ENCODE measurements around the gene ATP2B2. TPM values are rescaled to one million over a fixed set of nuclear protein-coding genes. Genes with fewer than 3 reads are reported as not detected.

ATP2B2 gene
- total RNA-seq, 4 donors from 2014 or later = not detected

DNA sequence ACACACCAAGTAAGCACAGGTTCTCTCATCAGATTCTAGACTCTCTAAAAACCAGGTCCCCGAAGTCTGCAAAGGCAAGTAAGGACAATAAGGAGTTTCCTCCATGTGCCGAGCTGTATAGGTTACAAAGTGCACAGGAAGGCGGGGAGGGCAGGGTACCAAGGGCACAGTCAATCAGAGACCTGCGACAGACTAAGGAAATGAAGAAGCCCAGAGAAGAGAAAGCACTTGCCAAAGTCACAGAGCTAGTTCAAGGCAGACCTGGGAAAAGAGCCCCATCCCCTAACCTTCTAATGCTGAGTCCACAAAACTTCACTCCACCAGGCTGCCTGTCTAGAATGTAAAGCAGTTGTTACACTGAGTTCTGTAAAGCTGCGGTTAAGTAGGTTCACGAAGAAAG, 186.1 kb downstream of the ATP2B2 start:
- intact Hi-C loops (cut with DNase I; ENCODE audit: low total_unique reads) = no loop called here
- Histone ChIP-seq H3K27ac (peak overlapping the region in 2 of 4 donors; percentile 32 to 39), H3K36me3 (peaks cover 0 to 39% (median 13%) of the 10 kb centered on the region in 4 donors), H3K4me3 (peak overlapping the region in 1 of 4 donors; percentile 91), H3K27me3 (no peaks in the 10 kb centered on the region), H3K9me3 (no peaks in the 10 kb centered on the region), H3K4me1 (peaks cover 0 to 32% (median 15%) of the 10 kb centered on the region in 4 donors)
- 46 to 70% methylated on average over 3 to 6 of the region's 6 CpGs for WGBS, 2 donors (ENCODE audit: low coverage in 1 of 2)
- in situ Hi-C loops (cut with MboI; ENCODE audit: low pct_ligation_motif_present in 1 of 4, low pct_unique_long_range_greater_than_20kb in 1 of 4, low sequenced_read_pairs in 3 of 4) = no loop called here
- peak; percentile 25 for DNase-seq
- peak in 2 of 3 donors; percentile 19 to 30 for TF ChIP-seq POLR2AphosphoS5 (IDR thresholded peaks at IDR 0.05)
- no peak for TF ChIP-seq EP300 (IDR thresholded peaks at IDR 0.05; ENCODE audit: low read depth)
- TF ChIP-seq, protein P1, sequence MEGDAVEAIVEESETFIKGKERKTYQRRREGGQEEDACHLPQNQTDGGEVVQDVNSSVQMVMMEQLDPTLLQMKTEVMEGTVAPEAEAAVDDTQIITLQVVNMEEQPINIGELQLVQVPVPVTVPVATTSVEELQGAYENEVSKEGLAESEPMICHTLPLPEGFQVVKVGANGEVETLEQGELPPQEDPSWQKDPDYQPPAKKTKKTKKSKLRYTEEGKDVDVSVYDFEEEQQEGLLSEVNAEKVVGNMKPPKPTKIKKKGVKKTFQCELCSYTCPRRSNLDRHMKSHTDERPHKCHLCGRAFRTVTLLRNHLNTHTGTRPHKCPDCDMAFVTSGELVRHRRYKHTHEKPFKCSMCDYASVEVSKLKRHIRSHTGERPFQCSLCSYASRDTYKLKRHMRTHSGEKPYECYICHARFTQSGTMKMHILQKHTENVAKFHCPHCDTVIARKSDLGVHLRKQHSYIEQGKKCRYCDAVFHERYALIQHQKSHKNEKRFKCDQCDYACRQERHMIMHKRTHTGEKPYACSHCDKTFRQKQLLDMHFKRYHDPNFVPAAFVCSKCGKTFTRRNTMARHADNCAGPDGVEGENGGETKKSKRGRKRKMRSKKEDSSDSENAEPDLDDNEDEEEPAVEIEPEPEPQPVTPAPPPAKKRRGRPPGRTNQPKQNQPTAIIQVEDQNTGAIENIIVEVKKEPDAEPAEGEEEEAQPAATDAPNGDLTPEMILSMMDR (IDR thresholded peaks at IDR 0.05) = no peak
- TF ChIP-seq POLR2A (IDR thresholded peaks at IDR 0.05) = peak; percentile 53

DNA sequence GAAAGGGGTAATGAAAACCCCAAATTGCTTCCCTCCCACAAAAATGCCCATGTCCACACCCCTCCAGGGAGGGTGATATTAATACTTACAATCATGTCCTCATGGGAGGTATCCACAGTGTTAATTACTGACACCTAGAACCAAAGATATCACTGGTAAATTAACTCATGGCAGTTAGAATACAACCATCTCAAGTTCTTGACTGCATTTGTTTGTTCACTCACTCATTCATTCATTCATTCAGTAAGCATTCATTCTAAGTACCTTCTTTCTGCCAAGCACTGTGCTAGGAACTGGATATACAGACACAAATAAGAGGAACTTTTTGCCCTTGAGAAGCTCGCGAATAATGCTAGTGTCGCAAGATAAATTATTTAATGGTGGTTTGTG, 187.4 kb downstream of the ATP2B2 start:
- 87 to 91% methylated on average over 3 of the region's 3 CpGs for WGBS, 2 donors (ENCODE audit: low coverage in 1 of 2)
- peaks cover 0 to 32% (median 15%) of the 10 kb centered on the region in 4 donors for H3K4me1 ChIP-seq
- no peak overlapping the region for H3K4me3 ChIP-seq
- no peaks in the 10 kb centered on the region for H3K9me3 ChIP-seq
- in situ Hi-C loops (cut with MboI; ENCODE audit: low pct_ligation_motif_present in 1 of 4, low pct_unique_long_range_greater_than_20kb in 1 of 4, low sequenced_read_pairs in 3 of 4) = no loop called here
- H3K27ac ChIP-seq = no peak overlapping the region
- no peaks in the 10 kb centered on the region for H3K27me3 ChIP-seq
- no peak for TF ChIP-seq POLR2AphosphoS5 (IDR thresholded peaks at IDR 0.05)
- no peak for TF ChIP-seq EP300 (IDR thresholded peaks at IDR 0.05; ENCODE audit: low read depth)
- no peak for TF ChIP-seq POLR2A (IDR thresholded peaks at IDR 0.05)
- TF ChIP-seq, protein P1 (IDR thresholded peaks at IDR 0.05) = no peak
- no peak for DNase-seq
- peaks cover 0 to 45% (median 18%) of the 10 kb centered on the region in 4 donors for H3K36me3 ChIP-seq
- intact Hi-C loops (cut with DNase I; ENCODE audit: low total_unique reads) = no loop called here

DNA sequence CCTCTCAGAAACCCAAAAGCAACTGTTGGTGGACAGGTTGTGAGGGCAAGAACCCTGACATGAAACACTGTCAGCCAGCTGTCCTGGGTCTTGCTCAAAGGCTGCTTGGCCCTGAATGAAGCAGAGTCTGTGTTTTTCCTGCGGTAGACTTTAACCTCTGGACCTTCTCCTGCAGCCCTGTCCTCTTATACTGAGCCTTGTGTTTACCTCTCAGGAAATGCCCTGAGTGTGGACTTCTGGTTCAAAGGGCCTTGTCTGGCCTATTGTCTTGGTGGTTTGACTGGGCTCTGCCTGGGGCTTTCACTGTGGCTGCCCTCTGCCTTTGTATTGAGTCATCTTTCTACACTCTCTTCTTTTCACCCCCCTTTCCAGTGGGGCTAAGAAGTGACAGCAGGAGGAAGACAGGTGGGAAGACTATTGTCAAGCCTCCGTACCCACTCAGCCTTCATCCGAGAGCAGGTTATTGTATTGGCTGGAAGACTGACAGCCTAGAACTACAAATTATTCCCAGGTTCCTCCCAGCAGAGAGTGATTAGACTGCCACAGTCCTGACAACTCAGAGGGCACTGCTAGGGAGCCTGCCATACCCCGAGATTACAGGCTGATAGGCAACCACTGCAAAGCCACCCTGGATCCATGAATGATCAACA, 187.9 kb downstream of the ATP2B2 start:
- no peak overlapping the region for H3K27ac ChIP-seq
- peaks cover 0 to 32% (median 15%) of the 10 kb centered on the region in 4 donors for H3K4me1 ChIP-seq
- WGBS, 2 donors (ENCODE audit: low coverage in 1 of 2) = 93 to 100% methylated on average over 2 to 4 of the region's 4 CpGs
- peaks cover 0 to 51% (median 21%) of the 10 kb centered on the region in 4 donors for H3K36me3 ChIP-seq
- no peaks in the 10 kb centered on the region for H3K27me3 ChIP-seq
- intact Hi-C loops (cut with DNase I; ENCODE audit: low total_unique reads) (no loop called here), in situ Hi-C loops (cut with MboI; ENCODE audit: low pct_ligation_motif_present in 1 of 4, low pct_unique_long_range_greater_than_20kb in 1 of 4, low sequenced_read_pairs in 3 of 4) (no loop called here)
- H3K4me3 ChIP-seq = no peak overlapping the region
- DNase-seq = no peak
- TF ChIP-seq POLR2AphosphoS5 (IDR thresholded peaks at IDR 0.05) (no peak), EP300 (IDR thresholded peaks at IDR 0.05; ENCODE audit: low read depth) (no peak), POLR2A (IDR thresholded peaks at IDR 0.05) (no peak)
- TF ChIP-seq, protein P1 (IDR thresholded peaks at IDR 0.05) = no peak
- no peaks in the 10 kb centered on the region for H3K9me3 ChIP-seq

DNA sequence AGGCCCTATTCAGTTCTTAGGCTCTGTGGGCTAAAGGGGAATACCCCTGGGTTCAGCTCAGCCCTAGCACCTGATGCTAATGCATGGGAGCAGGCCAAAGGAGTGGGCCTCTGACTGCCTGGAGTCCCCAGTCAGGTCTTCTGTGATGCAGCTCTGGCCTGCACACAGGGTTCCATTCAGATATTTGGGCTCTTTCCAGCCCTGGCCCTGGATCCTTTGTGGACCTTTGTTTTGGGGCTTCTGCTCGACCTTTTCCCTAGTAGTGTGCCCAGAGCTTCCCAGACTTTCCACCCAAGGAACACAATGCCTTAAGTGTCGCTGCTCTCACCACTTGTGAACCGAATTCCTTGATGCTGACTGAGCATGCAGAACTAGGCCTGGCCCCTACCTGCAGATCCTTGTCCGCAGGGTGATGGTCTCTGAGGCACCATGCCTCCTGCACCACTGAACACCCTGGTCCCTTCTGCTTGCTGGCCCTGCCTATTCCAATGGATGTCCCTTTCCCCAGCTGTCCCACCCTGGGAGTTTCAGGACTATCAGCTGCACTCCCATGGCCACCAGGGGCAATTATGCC, 189.5 kb downstream of the ATP2B2 start:
- Histone ChIP-seq H3K27ac (no peak overlapping the region), H3K4me3 (no peak overlapping the region), H3K36me3 (peaks cover 0 to 62% (median 25%) of the 10 kb centered on the region in 4 donors), H3K9me3 (no peaks in the 10 kb centered on the region), H3K27me3 (no peaks in the 10 kb centered on the region), H3K4me1 (peaks cover 0 to 29% (median 15%) of the 10 kb centered on the region in 4 donors)
- DNase-seq = no peak
- intact Hi-C loops (cut with DNase I; ENCODE audit: low total_unique reads) (no loop called here), in situ Hi-C loops (cut with MboI; ENCODE audit: low pct_ligation_motif_present in 1 of 4, low pct_unique_long_range_greater_than_20kb in 1 of 4, low sequenced_read_pairs in 3 of 4) (no loop called here)
- WGBS, 2 donors (ENCODE audit: low coverage in 1 of 2) = 95 to 100% methylated on average over 2 to 4 of the region's 4 CpGs
- TF ChIP-seq POLR2AphosphoS5 (IDR thresholded peaks at IDR 0.05) = no peak
- TF ChIP-seq POLR2A (IDR thresholded peaks at IDR 0.05) = no peak
- TF ChIP-seq, protein P1 (IDR thresholded peaks at IDR 0.05) = no peak
- no peak for TF ChIP-seq EP300 (IDR thresholded peaks at IDR 0.05; ENCODE audit: low read depth)

Measured in transverse colon (tissue), 4 donors.